H1 (cell line): ENCODE data around the gene JAKMIP2. TPM values are rescaled to one million over a fixed set of nuclear protein-coding genes. Genes with fewer than 3 reads are reported as not detected.

Experiments used
- CTCF ChIA-PET: fragments of 300-600 bp; sonication (Branson Sonifier 250); formaldehyde crosslinking; loops from one replicate; lab custom pipeline; 2021; ENCODE audit not compliant: partially characterized antibody; lab: Charles Lee
- POLR2A ChIA-PET: fragments of 300-600 bp; sonication (Branson Sonifier 250); formaldehyde crosslinking; loops from one replicate; lab custom pipeline; 2021; ENCODE audit warnings: inconsistent platforms; ENCODE audit not compliant: partially characterized antibody; lab: Charles Lee
- DNase-seq, 2 experiments: peaks; one replicate each; pipeline versions ENCODE4 v3.0.0 to v3.0.0-alpha.2; 2010 to 2022; ENCODE audit warnings: low spot score in 2 of 2, low read depth in 1 of 2, mixed read lengths in 1 of 2
- FAIRE-seq: peaks from 2 replicates; lab custom pipeline; 2011; peaks lifted over from hg19 to GRCh38; lab: Jason Lieb, UNC
- H2AFZ ChIP-seq: 2 replicates; pipeline ENCODE4 v1.8.1; 2012; ENCODE audit warnings: low read length, inconsistent platforms
- H2AK5ac ChIP-seq: 2 replicates; pipeline ENCODE4 v1.6.1; 2013; ENCODE audit warnings: low read depth, low read length
- H2BK120ac ChIP-seq: replicated peaks from 2 replicates; pipeline ENCODE3; 2013; ENCODE audit warnings: low read depth, low read length, inconsistent platforms
- H2BK12ac ChIP-seq: 2 replicates; pipeline ENCODE4 v1.6.1; 2013; ENCODE audit warnings: low read depth, low read length
- H2BK15ac ChIP-seq: 2 replicates; pipeline ENCODE4 v1.6.1; 2013; ENCODE audit warnings: low read length
- H2BK20ac ChIP-seq: 2 replicates; pipeline ENCODE4 v1.6.1; 2013; ENCODE audit warnings: low read length
- H2BK5ac ChIP-seq: 2 replicates; pipeline ENCODE4 v1.6.1; 2013; ENCODE audit warnings: low read depth, low read length
- H3K14ac ChIP-seq: 2 replicates; pipeline ENCODE4 v1.6.1; 2013; ENCODE audit warnings: inconsistent platforms; ENCODE audit not compliant: insufficient read length
- H3K18ac ChIP-seq: 2 replicates; pipeline ENCODE4 v1.6.1; 2013; ENCODE audit warnings: low read length; ENCODE audit errors: extremely low read depth
- H3K23ac ChIP-seq: 2 replicates; pipeline ENCODE4 v1.6.1; 2013; ENCODE audit warnings: inconsistent platforms; ENCODE audit not compliant: insufficient read length
- H3K23me2 ChIP-seq: 2 replicates; pipeline ENCODE4 v1.6.1; 2013; ENCODE audit warnings: low read depth, low read length
- H3K27ac ChIP-seq: 2 replicates; pipeline ENCODE4 v1.6.1; 2011; ENCODE audit warnings: low read depth, low read length, inconsistent platforms
- H3K27me3 ChIP-seq, 4 experiments: replicated peaks in 1 of 4; 1 replicate in 1 of 4; 2 replicates in 3 of 4; pipeline versions ENCODE4 v1.6.1 to v1.8.1; 2011 to 2013; ENCODE audit warnings: low read length in 3 of 4, mild to moderate bottlenecking in 3 of 4, inconsistent platforms in 2 of 4, mixed read lengths in 2 of 4, moderate library complexity in 1 of 4; ENCODE audit not compliant: control insufficient read depth in 3 of 4, insufficient read depth in 3 of 4; ENCODE audit errors: extremely low read depth in 1 of 4
- H3K36me3 ChIP-seq, 4 experiments: 2 replicates each; pipeline versions ENCODE4 v1.6.1 to v1.8.1; 2011 to 2013; ENCODE audit warnings: mild to moderate bottlenecking in 4 of 4, low read length in 3 of 4, moderate library complexity in 2 of 4, control low read depth in 1 of 4, inconsistent platforms in 1 of 4; ENCODE audit not compliant: insufficient read depth in 4 of 4, control insufficient read depth in 2 of 4
- H3K4ac ChIP-seq: replicated peaks from 2 replicates; pipeline ENCODE3; 2013; ENCODE audit warnings: low read length, low read depth, mixed read lengths, inconsistent platforms; ENCODE audit not compliant: insufficient read length
- H3K4me1 ChIP-seq, 4 experiments: replicated peaks in 1 of 4; 1 replicate in 1 of 4; 2 replicates in 3 of 4; pipeline versions ENCODE4 v1.6.1 to v1.8.1; 2011 to 2013; ENCODE audit warnings: low read length in 3 of 4, inconsistent platforms in 2 of 4, mixed read lengths in 1 of 4; ENCODE audit not compliant: insufficient read depth in 4 of 4, control insufficient read depth in 3 of 4
- H3K4me2 ChIP-seq, 2 experiments: 2 replicates each; pipeline versions ENCODE4 v1.6.1 to v1.8.1; 2011 to 2013; ENCODE audit warnings: low read depth in 2 of 2, low read length in 2 of 2, control low read depth in 1 of 2, inconsistent platforms in 1 of 2, mild to moderate bottlenecking in 1 of 2; ENCODE audit not compliant: insufficient read depth in 1 of 2
- H3K4me3 ChIP-seq, 4 experiments: fragments of 200-600, 300-600 bp in 1 of 4; sonication (generic), shearing (Covaris generic), sonication (Bioruptor Twin) in 1 of 4; 2 replicates each; pipeline versions ENCODE4 v1.5.1 to v1.8.1; 2011 to 2016; ENCODE audit warnings: low read length in 4 of 4, low read depth in 3 of 4, control low read depth in 2 of 4, inconsistent platforms in 2 of 4, mild to moderate bottlenecking in 2 of 4, mixed read lengths in 1 of 4, moderate library complexity in 1 of 4; ENCODE audit not compliant: insufficient read depth in 2 of 4; ENCODE audit errors: extremely low read depth in 1 of 4
- H3K56ac ChIP-seq: replicated peaks from 2 replicates; pipeline ENCODE3; 2013; ENCODE audit warnings: low read depth, mild to moderate bottlenecking, mixed read lengths, low read length, inconsistent platforms; ENCODE audit not compliant: insufficient read length
- H3K79me1 ChIP-seq: 2 replicates; pipeline ENCODE4 v1.6.1; 2013; ENCODE audit warnings: low read depth, low read length, control low read depth
- H3K79me2 ChIP-seq, 2 experiments: 2 replicates each; pipeline versions ENCODE4 v1.6.1 to v1.8.1; 2012 to 2013; ENCODE audit warnings: low read length in 2 of 2, mild to moderate bottlenecking in 2 of 2, inconsistent platforms in 1 of 2; ENCODE audit not compliant: insufficient read depth in 2 of 2, control insufficient read depth in 1 of 2
- H3K9ac ChIP-seq, 4 experiments: replicated peaks in 1 of 4; 1 replicate in 1 of 4; 2 replicates in 3 of 4; pipeline versions ENCODE4 v1.6.1 to v1.8.1; 2011 to 2013; ENCODE audit warnings: low read depth in 3 of 4, low read length in 3 of 4, control low read depth in 2 of 4, mild to moderate bottlenecking in 2 of 4, moderate library complexity in 2 of 4, inconsistent platforms in 1 of 4; ENCODE audit errors: extremely low read depth in 1 of 4
- H3K9me3 ChIP-seq, 2 experiments: 2 replicates each; pipeline versions ENCODE4 v1.6.1 to v1.8.1; 2012 to 2013; ENCODE audit warnings: mild to moderate bottlenecking in 2 of 2, moderate library complexity in 2 of 2, control low read depth in 1 of 2, inconsistent platforms in 1 of 2, low read depth in 1 of 2, low read length in 1 of 2, mixed read lengths in 1 of 2; ENCODE audit not compliant: insufficient read depth in 2 of 2
- H4K20me1 ChIP-seq, 2 experiments: replicated peaks in 1 of 2; 2 replicates each; pipeline versions ENCODE3 to v1.8.1; 2011 to 2013; ENCODE audit warnings: inconsistent platforms in 2 of 2, low read length in 2 of 2, mild to moderate bottlenecking in 1 of 2; ENCODE audit not compliant: insufficient read depth in 2 of 2, control insufficient read depth in 1 of 2
- H4K5ac ChIP-seq: 2 replicates; pipeline ENCODE4 v1.6.1; 2013; ENCODE audit warnings: low read length, low read depth, mixed read lengths, inconsistent platforms; ENCODE audit not compliant: insufficient read length
- H4K8ac ChIP-seq: 2 replicates; pipeline ENCODE4 v1.8.0; 2013; ENCODE audit warnings: mild to moderate bottlenecking, moderate library complexity, low read length, inconsistent platforms; ENCODE audit not compliant: insufficient read depth; ENCODE audit errors: extremely low read depth
- H4K91ac ChIP-seq: replicated peaks from 2 replicates; pipeline ENCODE3; 2013; ENCODE audit warnings: low read length, mixed read lengths, inconsistent platforms; ENCODE audit not compliant: insufficient read length
- POLR2A ChIP-seq, 2 experiments: IDR thresholded peaks; 1 replicate in 1 of 2; 2 replicates in 1 of 2; pipeline ENCODE4 v1.6.1; 2011; ENCODE audit warnings: low read depth in 2 of 2, low read length in 2 of 2, mild to moderate bottlenecking in 2 of 2; ENCODE audit errors: control extremely low read depth in 1 of 2
- POU5F1 ChIP-seq: IDR thresholded peaks from 2 replicates; pipeline ENCODE4 v1.6.1; 2011; ENCODE audit warnings: low read depth, mild to moderate bottlenecking, low read length, moderate library complexity
- WGBS, 2 experiments: shearing (Covaris generic) in 1 of 2; methylation state at CpG; one replicate each; pipeline versions ENCODE4 v1.1.6 to v1.1.7; 2013 to 2015; ENCODE audit warnings: low lambda C conversion rate in 2 of 2, mixed read lengths in 2 of 2, inconsistent platforms in 1 of 2, low coverage in 1 of 2, missing lambda C conversion rate in 1 of 2; ENCODE audit not compliant: insufficient replicate concordance in 2 of 2, insufficient coverage in 1 of 2, insufficient read length in 1 of 2; ENCODE audit errors: extremely low coverage in 1 of 2, missing lambda C conversion rate in 1 of 2; 5-methylcytosine and 5-hydroxymethylcytosine counted together
- polyA plus RNA-seq, 7 experiments: library from polyadenylated mRNA; depleted of rRNA in 3 of 7; stranded (reverse) in 5 of 7; unstranded in 2 of 7; fragments of >200 nt in 5 of 7; fragments of 200-250 nt in 2 of 7; gene quantifications; 1 replicate in 5 of 7; 2 replicates in 1 of 7; 4 replicates in 1 of 7; pipeline versions ENCODE4 v1.2.1 to v1.2.3, GENCODE V29; 2011 to 2013; ENCODE audit warnings: missing spikeins in 2 of 7, mixed read lengths in 2 of 7
- total RNA-seq: library from RNA; stranded (reverse); fragmentation: NEBNext Ultra II Directional; extraction: Animal tissue kit (Norgen Biotek cat#: 25700); gene quantifications from 2 replicates; pipeline ENCODE4 v1.2.1, GENCODE V29; 2021

The JAKMIP2 gene
- total and polyA plus RNA-seq, 2 of the 8 experiments (the other 6 are each of a cell fraction or from before 2014, with no cell fraction given), result 2.4 to 13.6 TPM

DNA sequence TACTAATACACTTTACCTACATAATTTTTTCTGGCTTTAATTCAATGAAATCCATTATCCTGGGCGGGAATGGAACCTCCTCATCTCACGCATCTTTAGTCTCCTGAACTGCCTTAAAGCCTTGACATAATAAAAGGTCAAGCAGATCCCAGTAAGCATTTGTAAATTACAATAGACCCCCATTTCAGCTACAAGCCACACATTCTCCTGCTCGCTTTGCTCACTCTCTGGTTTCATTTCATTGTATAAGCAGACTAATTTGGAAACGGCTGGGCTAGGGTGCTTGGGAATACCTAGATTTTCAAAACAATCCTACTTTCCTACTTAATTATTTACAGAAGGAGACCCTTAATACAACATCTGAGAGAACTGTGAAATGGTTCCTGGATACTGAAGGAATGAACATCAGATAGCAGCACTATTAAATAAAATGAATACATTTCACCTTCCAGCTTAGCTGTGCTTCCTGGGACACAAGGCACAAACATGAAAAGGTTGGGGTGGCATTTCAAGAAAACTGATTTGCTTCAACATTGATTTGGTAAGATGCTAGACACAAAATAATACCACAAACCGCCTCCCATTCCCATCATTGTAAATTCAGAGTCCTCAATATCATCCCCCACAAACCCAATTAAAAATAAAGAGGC lies 1.5 kb downstream of the JAKMIP2 start:
- no peak for DNase-seq
- Histone ChIP-seq H3K79me2 (peaks cover 0 to 57% of the 10 kb centered on the region in 2 experiments; a peak in 2 of 4 replicates), H3K23ac (no peak overlapping the region), H4K20me1 (no peaks in the 10 kb centered on the region), H2BK120ac (no peak overlapping the region), H2AFZ (no peak overlapping the region), H2BK5ac (no peak overlapping the region), H3K9ac (peak overlapping the region in 1 of 4 experiments; percentile 37; a peak in 2 of 7 replicates), H3K79me1 (no peaks in the 10 kb centered on the region), H3K4me3 (peak overlapping the region; percentile 85 to 87 (median 86)), H3K14ac (no peak overlapping the region), H4K8ac (no peak overlapping the region), H3K36me3 (peaks cover 0 to 8% (median 0%) of the 10 kb centered on the region in 4 experiments; a peak in 2 of 8 replicates), H3K4me1 (peaks cover 0 to 5% (median 2%) of the 10 kb centered on the region in 4 experiments; a peak in 2 of 7 replicates), H3K4ac (no peak overlapping the region), H4K5ac (no peak overlapping the region), H2BK12ac (no peak overlapping the region), H3K18ac (no peak overlapping the region; the same call in 1 of the 2 replicates), H2BK15ac (no peak overlapping the region), H3K4me2 (peak overlapping the region; percentile 76 to 94), H3K27me3 (peaks cover 0 to 2% (median 0%) of the 10 kb centered on the region in 4 experiments; a peak in 1 of 7 replicates), H3K27ac (0 out of 2 replicates have a peak overlapping the region, but pooled peaks have one; percentile 3), H2BK20ac (no peak overlapping the region), H3K9me3 (peaks cover 2 to 6% of the 10 kb centered on the region in 2 experiments; a peak in 2 of 4 replicates), H2AK5ac (no peak overlapping the region), H3K23me2 (peaks cover 5% of the 10 kb centered on the region; the same call in 1 of the 2 replicates), H3K56ac (no peak overlapping the region), H4K91ac (no peak overlapping the region)
- POLR2A ChIA-PET, result interaction anchor here (0.8 to 1.7 kb wide), 4 partner anchors 13 to 166 kb away, joined by 3 to 6 read pairs (median 4); no protein-coding TSS in a partner anchor
- FAIRE-seq, result peak; percentile 55
- TF ChIP-seq POLR2A (IDR thresholded peaks at IDR 0.05; ENCODE audit: control extremely low read depth in 1 of 2, low read depth in 2 of 2, low read length in 2 of 2) (0 out of 3 replicates have a peak, but pooled peaks of 1 of the 2 experiments have one; percentile 22), POU5F1 (no peak)
- CTCF ChIA-PET, result interaction anchor here (2.5 kb wide), 1 partner anchor 42 kb away, joined by 6 read pairs; no protein-coding TSS in a partner anchor
- WGBS, 2 experiments, result 10% methylated on average over 5 of the region's 5 CpGs; no CpG with 5 or more reads in 1 of the 2 experiments
